HEK293T (cell line): ENCODE measurements around the gene UBE2L6.

Experiments
- ARNT ChIP-seq: fragments of 450-650 bp; IDR thresholded peaks from 2 replicates; pipeline ENCODE4 v1.6.1; 2017; ENCODE audit warnings: mild to moderate bottlenecking
- BHLHE40 ChIP-seq: fragments of 450-650 bp; IDR thresholded peaks from 2 replicates; pipeline ENCODE4 v1.6.1; 2016; ENCODE audit warnings: mild to moderate bottlenecking, moderate library complexity, borderline replicate concordance
- CTBP1 ChIP-seq: fragments of 450-650 bp; IDR thresholded peaks from 2 replicates; pipeline ENCODE4 v1.6.1; 2016; ENCODE audit warnings: borderline replicate concordance
- FOXA1 ChIP-seq: fragments of 450-650 bp; IDR thresholded peaks from 2 replicates; pipeline ENCODE4 v1.6.1; 2016; ENCODE audit warnings: mild to moderate bottlenecking
- FOXK2 ChIP-seq: fragments of 450-650 bp; IDR thresholded peaks from 2 replicates; pipeline ENCODE4 v1.6.1; 2016; ENCODE audit warnings: mild to moderate bottlenecking
- LEF1 ChIP-seq: fragments of 450-650 bp; IDR thresholded peaks from 2 replicates; pipeline ENCODE4 v1.6.1; 2017; ENCODE audit warnings: mild to moderate bottlenecking, borderline replicate concordance
- SP1 ChIP-seq: fragments of 450-650 bp; IDR thresholded peaks from 2 replicates; pipeline ENCODE4 v1.6.1; 2017
- SUZ12 ChIP-seq: fragments of 450-650 bp; IDR thresholded peaks from 2 replicates; pipeline ENCODE4 v1.6.1; 2016; ENCODE audit warnings: mild to moderate bottlenecking
- TARDBP ChIP-seq: fragments of 450-650 bp; IDR thresholded peaks from 2 replicates; pipeline ENCODE4 v1.6.1; 2016
- TF ChIP-seq, protein P1 (sequence below): fragments of 450-650 bp; IDR thresholded peaks from 2 replicates; pipeline ENCODE4 v1.6.1; 2016

DNA sequence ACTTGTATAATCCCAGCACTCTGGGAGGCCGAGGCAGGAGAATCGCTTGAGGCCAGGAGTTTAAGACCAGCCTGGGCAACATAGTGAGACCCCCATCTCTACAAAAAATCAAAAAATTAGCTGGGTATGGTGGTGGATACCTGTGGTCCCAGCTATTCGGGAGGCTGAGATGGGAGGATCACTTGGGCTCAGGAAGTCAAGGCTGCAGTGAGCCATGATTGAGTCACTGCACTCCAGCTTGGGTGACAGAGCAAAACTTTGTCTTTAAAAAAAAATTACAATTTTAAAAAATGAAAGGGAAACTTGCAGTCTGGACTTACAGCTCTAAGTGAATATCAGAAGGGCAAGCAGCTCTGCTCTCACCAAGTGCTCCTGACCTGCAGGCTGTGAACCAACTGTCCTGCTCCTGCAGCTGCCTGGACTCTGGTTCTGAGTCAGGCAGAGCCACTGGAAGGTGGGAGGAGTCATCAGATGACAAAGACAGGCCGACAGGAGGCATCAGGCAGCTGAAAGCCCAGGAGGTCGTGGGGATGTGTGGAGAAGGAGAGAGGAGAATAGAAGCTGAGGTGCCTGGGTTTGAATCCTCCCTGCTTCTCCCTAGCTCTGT, 20.5 kb downstream of the UBE2L6 start:
- TF ChIP-seq FOXK2 (no peak), SUZ12 (no peak), LEF1 (no peak), SP1 (no peak), BHLHE40 (no peak), CTBP1 (no peak), TARDBP (no peak), ARNT (no peak), FOXA1 (no peak)
- TF ChIP-seq, protein P1, sequence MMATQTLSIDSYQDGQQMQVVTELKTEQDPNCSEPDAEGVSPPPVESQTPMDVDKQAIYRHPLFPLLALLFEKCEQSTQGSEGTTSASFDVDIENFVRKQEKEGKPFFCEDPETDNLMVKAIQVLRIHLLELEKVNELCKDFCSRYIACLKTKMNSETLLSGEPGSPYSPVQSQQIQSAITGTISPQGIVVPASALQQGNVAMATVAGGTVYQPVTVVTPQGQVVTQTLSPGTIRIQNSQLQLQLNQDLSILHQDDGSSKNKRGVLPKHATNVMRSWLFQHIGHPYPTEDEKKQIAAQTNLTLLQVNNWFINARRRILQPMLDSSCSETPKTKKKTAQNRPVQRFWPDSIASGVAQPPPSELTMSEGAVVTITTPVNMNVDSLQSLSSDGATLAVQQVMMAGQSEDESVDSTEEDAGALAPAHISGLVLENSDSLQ, result no peak
